Chondrocyte (in vitro differentiated cells): ENCODE measurements around the gene HSPA12B. TPM values are rescaled to one million over a fixed set of nuclear protein-coding genes. Genes with fewer than 3 reads are reported as not detected.
A peak's percentile ranks its signal among the peaks of the same experiment; 100 is the strongest.

ENCODE experiments used
- DNase-seq: peaks from one replicate; pipeline ENCODE4 v3.0.0; 2021; ENCODE audit warnings: mixed read lengths, low spot score
- H3K27ac Mint-ChIP-seq: one replicate; pipeline ENCODE4 v1.8.0; 2021; ENCODE audit warnings: mild to moderate bottlenecking, moderate library complexity, mixed read lengths; ENCODE audit not compliant: unreplicated experiment
- H3K27me3 Mint-ChIP-seq: 2 replicates; pipeline ENCODE4 v1.8.0; 2021; ENCODE audit warnings: low read depth, mixed read lengths
- H3K36me3 Mint-ChIP-seq: 2 replicates; pipeline ENCODE4 v1.8.0; 2021; ENCODE audit warnings: low read depth, mixed read lengths
- H3K4me1 Mint-ChIP-seq: 2 replicates; pipeline ENCODE4 v1.8.0; 2021; ENCODE audit warnings: low read depth, mild to moderate bottlenecking, mixed read lengths
- H3K4me3 Mint-ChIP-seq: one replicate; pipeline ENCODE4 v1.8.0; 2021; ENCODE audit warnings: mild to moderate bottlenecking, moderate library complexity, mixed read lengths; ENCODE audit not compliant: unreplicated experiment
- H3K9me3 Mint-ChIP-seq: 2 replicates; pipeline ENCODE4 v1.8.0; 2021; ENCODE audit warnings: low read depth, mixed read lengths
- CTCF ChIP-seq: fragments of 200-600 bp; sonication (generic); IDR thresholded peaks from 2 replicates; pipeline ENCODE4 v1.5.0; 2021; ENCODE audit warnings: antibody characterized with exemption, mild to moderate bottlenecking, moderate library complexity
- total RNA-seq: library from RNA; stranded (reverse); gene quantifications from 3 replicates; pipeline ENCODE4 v1.2.1, GENCODE V29; 2021

Gene HSPA12B
- total RNA-seq, 1 donor from 2014 or later = 0.10 TPM

GRCh38 chr20:3764659-3765058 is 32.2 kb downstream of the HSPA12B start:
- no peak for DNase-seq
- H3K4me1 Mint-ChIP-seq = peaks cover 19% of the 10 kb centered on the region
- H3K27ac Mint-ChIP-seq = no peak overlapping the region
- H3K4me3 Mint-ChIP-seq = no peak overlapping the region
- no peaks in the 10 kb centered on the region for H3K27me3 Mint-ChIP-seq
- no peaks in the 10 kb centered on the region for H3K9me3 Mint-ChIP-seq
- H3K36me3 Mint-ChIP-seq = no peaks in the 10 kb centered on the region
- no peak for TF ChIP-seq CTCF

GRCh38 chr20:3765171-3765882 is 32.8 kb downstream of the HSPA12B start:
- no peak for TF ChIP-seq CTCF
- no peak overlapping the region for H3K4me3 Mint-ChIP-seq

GRCh38 chr20:3766422-3767109 is 34.1 kb downstream of the HSPA12B start:
- H3K4me3 Mint-ChIP-seq = peak overlapping the region; percentile 82

More at GRCh38 chr20:3765171-3765882, 32.8 kb downstream of the HSPA12B start:
- peaks cover 19% of the 10 kb centered on the region for H3K4me1 Mint-ChIP-seq
- no peak overlapping the region for H3K27ac Mint-ChIP-seq
- no peaks in the 10 kb centered on the region for H3K27me3 Mint-ChIP-seq
- no peak for DNase-seq
- H3K36me3 Mint-ChIP-seq = no peaks in the 10 kb centered on the region
- H3K9me3 Mint-ChIP-seq = no peaks in the 10 kb centered on the region

GRCh38 chr20:3767110-3767426 is 34.6 kb downstream of the HSPA12B start:
- peaks cover 19% of the 10 kb centered on the region for H3K4me1 Mint-ChIP-seq
- H3K27me3 Mint-ChIP-seq = no peaks in the 10 kb centered on the region
- H3K27ac Mint-ChIP-seq = no peak overlapping the region
- no peak for DNase-seq
- H3K36me3 Mint-ChIP-seq = no peaks in the 10 kb centered on the region
- H3K9me3 Mint-ChIP-seq = no peaks in the 10 kb centered on the region
- TF ChIP-seq CTCF = no peak
- peak overlapping the region; percentile 82 for H3K4me3 Mint-ChIP-seq

More at GRCh38 chr20:3766422-3767109, 34.1 kb downstream of the HSPA12B start:
- H3K9me3 Mint-ChIP-seq = no peaks in the 10 kb centered on the region
- no peaks in the 10 kb centered on the region for H3K36me3 Mint-ChIP-seq
- no peak for TF ChIP-seq CTCF
- no peak overlapping the region for H3K27ac Mint-ChIP-seq
- H3K4me1 Mint-ChIP-seq = peaks cover 19% of the 10 kb centered on the region
- DNase-seq = no peak
- no peaks in the 10 kb centered on the region for H3K27me3 Mint-ChIP-seq

GRCh38 chr20:3767427-3768341 is 35.2 kb downstream of the HSPA12B start, which contains the start of gene ADISSP:
TSS of gene ADISSP (minus strand) at chr20:3767753. CDS start at chr20:3760100, 7,653 bp downstream.
- no peaks in the 10 kb centered on the region for H3K27me3 Mint-ChIP-seq
- no peaks in the 10 kb centered on the region for H3K36me3 Mint-ChIP-seq
- TF ChIP-seq CTCF = no peak
- peak within 1 kb of the TSS; percentile 97 for H3K27ac Mint-ChIP-seq
- peak within 1 kb of the TSS; percentile 84 for H3K4me3 Mint-ChIP-seq
- DNase-seq = peak; percentile 100
- no peaks in the 10 kb centered on the region for H3K9me3 Mint-ChIP-seq
- H3K4me1 Mint-ChIP-seq = peaks cover 19% of the 10 kb centered on the region
